CD4-positive, alpha-beta T cell treated with Interleukin-17A for 4 hours (primary cell): ENCODE measurements around the gene STAT4.
A peak's percentile ranks its signal among the peaks of the same experiment; 100 is the strongest.

ENCODE experiments used
- DNase-seq: peaks from one replicate; pipeline ENCODE4 v3.0.0-alpha.2; 2020; ENCODE audit warnings: mixed read lengths

The STAT4 gene

DNA sequence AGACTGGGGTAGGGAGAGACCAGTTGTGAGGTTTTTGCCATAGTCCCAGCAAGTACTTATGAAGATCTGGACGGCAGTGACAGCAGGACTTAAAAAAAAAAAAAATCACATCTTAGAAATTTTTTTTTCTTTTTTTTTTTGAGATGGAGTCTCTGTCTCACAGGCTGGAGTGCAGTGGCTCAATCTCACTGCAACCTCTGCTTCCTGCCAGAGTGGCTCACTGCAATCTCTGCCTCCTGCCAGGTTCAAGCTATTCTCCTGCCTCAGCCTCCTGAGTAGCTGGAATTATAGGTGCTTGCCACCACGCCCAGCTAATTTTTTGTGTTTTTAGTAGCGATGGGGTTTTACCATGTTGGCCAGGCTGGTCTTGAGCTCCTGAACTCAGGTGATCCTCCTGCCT, 22.4 kb upstream of the STAT4 start:
- no peak for DNase-seq

DNA sequence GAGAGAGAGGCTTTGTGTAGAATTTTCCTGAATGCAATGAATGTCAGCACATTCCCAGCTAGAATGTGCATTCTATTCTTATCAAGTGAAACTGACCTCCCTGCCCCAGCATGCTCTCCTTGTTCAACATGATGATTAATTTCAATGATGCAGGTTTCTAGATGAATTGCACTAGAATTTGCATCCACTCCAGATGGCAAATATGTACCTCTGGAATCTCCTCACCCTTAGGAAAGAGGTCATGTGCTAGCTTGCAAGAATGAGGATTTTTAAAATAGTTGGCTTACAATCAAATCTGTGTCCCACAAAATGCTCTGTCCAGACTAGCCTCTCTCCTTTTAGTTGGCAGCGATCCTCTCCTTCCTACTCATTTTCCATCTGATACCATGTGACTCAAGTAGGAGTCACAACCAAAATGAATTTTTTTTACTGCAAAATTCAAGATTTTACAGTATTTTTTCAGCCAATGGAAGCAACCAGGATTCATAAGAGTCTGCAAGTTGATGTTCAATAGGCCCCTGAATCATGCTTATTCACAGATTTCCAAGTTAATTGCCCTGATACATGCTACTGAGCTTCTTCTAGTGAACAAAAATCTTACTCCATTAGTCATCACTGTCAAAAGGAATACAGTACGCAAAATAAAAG, 21.0 kb upstream of the STAT4 start:
- DNase-seq, result no peak

DNA sequence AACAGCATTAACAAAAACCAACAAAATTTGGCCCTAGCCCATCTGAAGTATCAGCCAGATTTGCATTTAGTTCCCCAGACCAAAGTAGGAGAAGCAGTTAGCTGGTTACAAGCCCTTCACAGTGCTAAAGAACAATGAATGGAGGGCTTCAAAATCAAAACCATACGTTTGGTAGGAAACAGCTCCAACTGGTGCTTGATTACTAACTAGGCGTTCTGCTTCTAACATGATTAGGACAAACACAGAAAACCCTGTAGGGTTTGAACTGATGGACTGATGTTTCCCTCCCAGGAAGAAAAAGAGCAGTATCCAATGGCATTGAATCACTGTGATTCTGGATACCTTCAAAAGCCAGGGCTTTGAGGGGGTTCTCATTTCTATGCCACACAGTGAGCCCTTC, 20.5 kb upstream of the STAT4 start:
- DNase-seq, result no peak

DNA sequence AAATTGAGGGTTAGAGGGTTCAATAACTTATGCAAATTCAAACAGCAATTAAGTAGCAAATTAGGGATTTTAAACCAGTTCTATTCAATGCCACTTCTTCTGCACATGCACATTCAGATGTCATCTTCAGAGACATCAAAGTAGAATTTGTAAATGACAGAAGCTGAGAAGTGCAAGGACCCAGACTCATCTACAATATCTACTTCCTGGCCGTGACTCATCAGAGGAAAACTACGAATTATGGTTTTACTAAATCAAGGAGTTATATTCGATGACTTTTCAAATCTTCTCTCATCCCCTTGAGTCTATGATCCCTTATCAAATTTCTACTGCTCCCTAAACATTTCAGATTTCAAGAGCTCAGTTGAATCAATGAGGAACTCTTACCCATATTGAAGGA, 20.0 kb upstream of the STAT4 start:
- DNase-seq, result peak; percentile 15

DNA sequence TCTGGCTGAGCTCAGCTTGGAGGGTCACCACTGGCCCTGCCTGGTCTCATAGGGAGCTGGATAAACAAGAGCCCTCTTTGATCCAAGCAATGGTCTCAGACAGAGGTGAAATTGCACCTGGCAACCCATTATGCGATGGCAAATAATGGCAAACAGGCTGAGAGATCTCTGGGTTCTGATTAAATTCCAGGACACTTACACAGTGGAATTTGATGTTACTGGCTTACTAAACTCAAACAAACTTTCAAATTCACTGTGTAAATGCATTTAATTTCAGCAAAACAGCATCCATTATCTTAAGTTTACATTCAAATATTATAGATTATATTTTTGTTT, 19.5 kb upstream of the STAT4 start:
- DNase-seq, result no peak

DNA sequence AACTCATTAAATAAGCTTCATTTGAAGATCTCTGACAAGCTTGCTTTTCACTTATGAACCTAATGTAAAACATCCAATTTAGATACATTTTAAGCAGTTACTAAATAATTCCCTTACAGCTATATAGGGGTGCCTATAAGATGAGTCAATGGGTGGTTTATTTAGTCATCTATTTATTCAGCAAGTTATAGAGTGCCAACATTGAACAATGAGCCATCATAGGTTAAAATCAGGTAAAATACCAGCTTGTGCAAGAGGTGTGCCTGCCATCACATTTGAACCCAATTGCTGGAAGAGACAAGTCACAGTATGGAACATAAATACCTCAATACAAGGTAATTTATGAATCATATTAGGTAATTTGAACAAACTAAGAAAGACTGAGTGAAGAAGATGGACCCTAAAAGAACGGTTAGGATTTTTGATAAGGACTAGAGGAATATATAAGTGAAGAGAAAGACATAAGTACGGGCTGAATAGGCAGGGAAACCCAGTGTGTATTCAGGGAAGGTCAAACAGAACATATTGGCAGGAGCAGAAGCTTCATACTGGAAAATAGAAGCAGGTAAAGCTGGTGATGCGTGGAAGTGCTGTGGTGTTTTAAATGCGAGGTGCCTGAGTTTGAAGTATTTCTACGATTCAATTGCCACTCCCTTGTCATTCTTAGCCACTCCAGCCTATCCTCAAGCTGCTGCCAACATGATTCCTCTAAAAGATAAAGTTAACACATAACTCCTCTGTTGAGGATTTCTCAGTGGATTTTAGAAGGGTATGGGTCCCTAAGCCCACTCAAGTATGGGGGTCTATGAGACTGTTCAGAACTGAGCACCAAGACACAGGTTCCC, 18.9 kb upstream of the STAT4 start:
- no peak for DNase-seq

DNA sequence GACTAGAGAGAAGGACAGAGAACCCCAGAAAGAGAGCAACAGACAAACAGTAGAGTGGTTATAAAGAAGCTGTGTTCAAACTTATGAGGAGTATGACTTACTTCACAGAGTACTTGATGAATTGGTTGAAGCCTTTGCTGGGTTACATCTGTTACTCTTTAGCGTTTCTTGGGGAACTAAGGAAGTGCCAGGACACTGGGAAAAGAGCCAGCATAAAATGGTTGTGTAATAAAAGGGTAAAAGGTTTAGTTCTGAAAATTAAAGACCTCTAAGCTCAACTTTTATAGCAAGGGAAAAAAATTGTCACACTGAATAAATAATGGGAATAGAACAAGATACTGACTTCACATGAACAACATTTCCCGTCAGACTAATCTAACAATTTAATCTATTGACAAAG, 17.0 kb upstream of the STAT4 start:
- no peak for DNase-seq

DNA sequence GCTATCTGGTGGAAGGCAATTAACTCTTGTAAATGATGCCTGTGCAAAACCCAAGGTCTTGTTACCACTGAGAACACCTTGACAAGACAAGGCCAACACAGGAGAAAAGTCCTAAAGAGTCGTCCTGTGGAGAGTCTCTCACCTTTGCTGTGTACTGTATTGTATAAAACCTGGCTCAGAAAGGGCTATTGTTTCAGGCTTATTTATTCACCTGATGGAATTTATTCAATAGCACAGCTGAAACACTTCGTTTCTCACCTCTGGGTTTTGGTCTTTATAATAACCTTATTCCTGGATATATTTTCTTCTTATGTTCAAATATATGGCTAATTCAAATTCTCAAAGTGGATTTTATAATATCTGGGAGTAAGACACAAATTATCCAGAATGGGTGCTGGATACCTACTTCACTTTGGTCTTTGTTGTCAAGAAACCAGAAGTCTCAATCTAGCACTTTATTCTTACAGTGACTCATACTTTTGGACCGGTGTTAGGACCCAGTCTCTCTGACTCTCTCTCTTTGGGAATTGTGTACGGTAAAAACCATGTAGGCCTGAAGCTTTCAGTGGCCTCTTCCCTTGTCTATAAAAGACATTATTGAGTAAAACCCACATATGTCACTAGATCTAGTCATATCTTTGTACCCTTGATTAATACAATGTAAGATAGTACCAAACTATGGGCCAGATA, 16.1 kb upstream of the STAT4 start:
- no peak for DNase-seq

DNA sequence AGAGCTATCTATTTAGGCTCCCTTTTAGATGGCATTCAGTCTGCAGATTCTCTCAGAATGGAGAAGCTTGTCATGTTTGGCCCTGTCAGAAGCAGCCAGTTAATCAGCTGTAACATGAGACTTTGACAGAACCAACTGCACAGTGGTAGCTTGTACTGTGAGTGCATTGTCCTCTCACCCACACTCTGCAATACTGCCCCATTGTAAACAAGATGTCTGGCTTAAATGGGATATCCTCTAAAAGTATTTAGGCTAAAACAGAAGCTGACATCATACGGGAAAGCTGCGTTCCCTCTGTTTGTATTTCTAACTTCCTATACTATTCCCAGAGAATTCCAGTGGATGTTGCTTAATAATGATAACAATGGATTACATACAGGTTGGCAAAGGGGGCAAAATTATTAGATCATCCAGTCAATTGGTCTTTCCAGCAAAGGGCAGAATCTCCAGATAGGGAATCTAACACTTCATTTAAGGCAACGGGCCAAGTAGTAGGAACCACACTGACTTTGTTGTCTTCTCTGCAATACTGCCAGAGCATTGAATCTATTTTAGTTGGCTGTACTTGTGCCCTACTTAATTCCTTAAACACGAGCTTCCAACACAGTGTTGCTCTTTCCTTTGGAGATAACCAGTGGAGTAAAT, 15.4 kb upstream of the STAT4 start:
- DNase-seq, result no peak

DNA sequence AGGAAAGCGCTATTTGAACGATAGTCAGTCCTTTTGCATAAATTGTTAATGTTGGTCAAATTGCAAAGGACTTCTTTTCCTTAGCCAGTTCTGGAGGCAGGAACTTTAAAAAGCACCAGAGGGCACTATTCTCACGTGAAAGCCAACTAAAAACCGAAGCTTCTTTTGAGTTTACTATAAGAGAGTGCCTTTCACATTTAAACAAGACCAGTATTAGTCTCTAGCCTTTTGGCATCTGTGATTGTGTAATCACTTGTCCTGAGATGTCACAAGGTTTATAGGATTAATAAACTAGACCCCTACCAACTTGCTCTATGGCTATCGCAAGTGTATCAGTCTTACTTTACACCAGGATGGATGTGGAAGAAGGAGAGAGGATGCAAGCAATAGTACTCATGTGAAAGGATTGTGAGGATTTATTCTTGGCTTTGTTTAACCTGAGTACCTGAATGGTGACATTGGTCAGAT, 14.4 kb upstream of the STAT4 start:
- peak; percentile 41 for DNase-seq

DNA sequence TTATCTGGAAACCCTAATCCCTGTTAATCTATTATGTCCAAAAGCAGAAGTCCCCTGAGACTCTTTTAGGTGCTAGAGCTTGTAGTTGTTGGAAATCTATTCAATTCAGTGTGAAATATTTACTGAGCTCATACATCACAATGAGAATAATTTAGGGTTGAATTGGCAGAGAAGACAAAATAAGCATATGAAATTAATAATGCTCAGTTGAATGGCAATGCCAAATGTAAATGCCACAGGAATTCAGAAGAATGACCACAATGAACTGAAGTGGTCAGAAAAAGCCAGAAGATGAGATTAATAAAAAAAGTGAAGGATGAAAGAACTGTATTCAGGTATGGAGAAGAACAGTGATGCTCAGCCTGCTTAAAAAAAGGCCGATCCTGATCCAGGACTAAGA, 8.0 kb upstream of the STAT4 start:
- no peak for DNase-seq

DNA sequence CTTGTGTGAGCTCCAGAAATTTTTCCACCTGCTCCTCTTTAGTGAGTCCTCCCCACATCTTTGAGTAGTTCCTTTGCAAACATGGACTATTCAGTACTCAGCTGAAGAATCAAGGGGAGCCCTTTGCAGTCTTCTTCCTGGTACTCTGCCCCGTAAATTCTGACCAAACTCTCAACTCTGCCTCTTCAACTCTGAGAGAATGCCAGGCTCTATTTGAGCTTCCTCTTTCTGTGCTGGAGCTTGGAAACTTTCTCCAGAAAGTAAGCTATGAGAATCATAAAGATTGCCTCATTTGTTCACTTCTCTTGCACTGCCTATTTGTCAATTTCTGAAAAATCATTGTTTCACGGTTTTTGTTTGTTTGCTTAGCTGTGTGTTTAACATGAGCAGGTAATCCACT, 7.4 kb upstream of the STAT4 start:
- no peak for DNase-seq

DNA sequence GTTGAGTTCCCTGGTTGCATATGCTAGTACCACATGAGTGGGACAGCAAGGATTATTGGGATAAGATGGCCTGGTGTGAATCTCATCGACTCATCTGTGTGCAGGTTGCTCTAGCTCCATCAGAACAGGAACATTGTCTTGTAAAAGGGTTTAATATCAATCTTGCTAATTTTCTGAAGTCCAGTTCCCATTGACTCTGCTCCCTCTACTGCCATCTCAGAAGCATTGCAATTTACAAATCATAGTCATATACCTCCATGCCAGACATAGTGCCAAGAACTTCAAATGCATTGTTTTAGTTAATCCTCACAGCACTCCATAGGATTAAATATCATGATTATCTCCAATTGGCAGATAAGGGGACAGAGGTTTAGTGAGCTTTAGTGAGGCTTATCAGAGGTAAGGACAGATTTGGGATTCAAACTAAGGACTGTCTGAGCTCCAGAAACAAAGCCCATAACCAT, 4.8 kb upstream of the STAT4 start:
- DNase-seq, result peak; percentile 8

DNA sequence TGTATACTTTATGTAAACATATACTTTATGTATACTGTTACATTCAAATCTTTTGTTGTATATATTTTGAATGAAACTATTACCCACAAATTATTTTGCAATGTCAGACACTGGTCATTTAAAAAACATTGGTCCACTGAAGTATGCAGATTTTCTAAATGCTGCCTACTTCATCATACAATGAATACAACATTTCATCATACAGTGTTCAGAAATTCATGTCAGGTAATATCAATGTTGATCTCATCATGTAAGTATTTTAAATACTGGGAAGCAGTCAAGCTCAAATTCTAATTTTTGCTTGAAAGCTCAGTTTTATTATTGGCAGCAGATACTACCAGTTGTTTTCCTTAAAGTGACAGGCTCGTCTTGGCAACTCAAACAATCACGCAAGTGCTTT, 2.9 kb upstream of the STAT4 start:
- no peak for DNase-seq

DNA sequence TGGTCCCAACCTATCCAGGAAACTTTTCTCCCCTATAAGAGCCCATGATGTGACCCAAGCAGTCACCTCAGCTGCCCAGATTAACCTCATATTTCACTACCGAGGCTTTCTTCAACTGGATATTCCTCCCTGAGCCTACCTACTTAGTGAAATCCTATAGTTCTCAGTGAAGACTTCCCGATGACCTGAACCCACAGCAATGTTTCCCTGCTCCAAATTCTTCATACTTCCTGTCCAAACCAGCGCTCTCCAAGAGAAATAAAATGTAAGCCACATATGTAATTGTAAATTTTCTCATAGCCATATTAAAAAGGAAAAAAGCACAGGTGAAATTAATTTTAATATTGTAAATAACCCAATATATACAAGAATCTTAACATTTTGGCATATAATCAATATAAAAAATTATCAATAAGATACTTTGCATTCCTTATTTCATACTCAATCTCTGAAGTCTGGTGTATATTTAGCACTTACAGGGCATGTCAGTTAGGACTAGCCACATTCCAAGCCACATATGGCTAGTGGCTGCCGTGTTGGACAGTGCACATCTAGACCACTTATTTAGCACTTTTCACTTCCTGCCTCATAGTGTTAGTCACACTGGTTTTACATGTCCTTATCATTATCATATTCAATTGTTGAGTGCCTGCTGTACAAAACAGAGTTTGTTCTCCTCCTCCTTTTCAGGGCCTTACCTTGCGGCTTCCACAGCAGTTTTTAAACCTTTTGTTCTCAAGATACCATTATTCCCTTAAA, 1.9 kb upstream of the STAT4 start:
- DNase-seq, result peak; percentile 10

DNA sequence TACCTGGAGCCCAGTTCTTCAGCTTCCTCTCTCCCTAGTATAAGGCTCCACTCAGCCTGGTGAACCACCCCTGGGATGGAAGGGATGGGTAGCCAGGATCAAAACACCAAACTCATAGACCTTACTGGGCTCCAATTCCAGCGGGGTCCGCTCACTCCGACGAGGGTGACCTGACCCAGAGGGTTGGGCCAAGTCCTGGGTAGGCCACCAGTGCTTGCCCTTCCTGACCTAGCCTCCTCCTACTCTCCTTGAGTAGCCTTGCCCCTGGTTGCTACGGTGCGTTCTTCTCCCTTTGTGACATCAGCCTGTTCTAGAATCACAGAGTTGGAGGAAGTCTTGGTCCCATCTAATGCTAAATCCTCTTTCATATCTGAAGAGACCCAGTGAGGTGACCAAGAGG, 537 bp upstream of the STAT4 start:
- peak; percentile 12 for DNase-seq

DNA sequence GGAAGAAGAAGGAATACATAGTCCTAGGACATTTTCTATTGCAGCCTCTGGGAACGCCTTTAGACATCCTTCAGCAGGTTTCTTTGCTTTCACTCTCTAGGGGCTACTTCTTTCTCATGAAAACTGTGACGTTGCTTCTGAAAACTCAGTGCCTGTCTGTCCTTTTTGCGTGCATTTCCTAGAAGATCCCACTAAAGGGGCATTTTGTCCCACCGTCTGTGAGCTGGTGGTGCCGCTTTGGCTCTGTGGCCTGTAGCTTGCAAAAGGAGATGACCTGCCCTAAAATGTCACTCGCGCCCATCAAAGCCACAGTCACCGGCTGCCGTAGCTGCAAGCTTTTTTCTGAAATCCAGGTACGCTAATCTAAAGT, 579 bp downstream of the STAT4 start:
- no peak for DNase-seq

DNA sequence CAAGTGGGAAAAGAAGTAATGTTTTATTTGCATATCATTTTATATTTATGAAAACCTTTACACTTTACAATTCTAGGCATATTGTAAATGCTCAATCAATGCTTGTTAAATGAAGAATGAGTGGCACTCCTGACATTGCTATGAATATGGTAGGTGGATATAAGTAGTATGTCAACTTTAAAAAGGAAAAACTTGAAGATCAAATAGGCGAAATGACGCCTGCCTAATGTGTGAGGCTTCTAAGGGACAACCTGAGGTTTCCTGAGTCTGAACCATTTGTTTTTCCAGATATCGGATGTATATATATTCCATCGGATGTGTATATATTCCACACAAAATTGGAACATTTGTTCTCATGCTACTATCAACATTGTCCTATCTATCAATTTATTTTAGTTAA, 1.4 kb downstream of the STAT4 start:
- DNase-seq, result no peak

DNA sequence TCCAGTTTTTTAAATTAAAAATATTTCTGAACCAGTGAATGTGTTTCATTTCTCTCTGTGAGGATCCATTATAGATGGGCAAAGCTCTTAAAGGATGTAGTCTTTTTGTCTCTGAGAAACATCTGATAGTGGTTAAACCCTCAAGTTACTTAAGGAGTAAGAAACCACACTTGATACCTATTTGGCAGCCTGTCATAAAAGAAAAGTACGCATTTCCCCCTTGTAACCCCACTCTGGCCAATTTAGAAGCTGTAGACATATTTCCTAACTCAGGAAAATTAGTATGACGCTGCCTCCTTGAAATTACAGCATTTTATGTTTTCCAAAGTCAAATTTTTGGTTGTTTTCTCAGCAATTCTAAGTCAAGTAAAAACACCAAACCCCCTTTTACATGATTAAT, 2.0 kb downstream of the STAT4 start:
- DNase-seq, result no peak

DNA sequence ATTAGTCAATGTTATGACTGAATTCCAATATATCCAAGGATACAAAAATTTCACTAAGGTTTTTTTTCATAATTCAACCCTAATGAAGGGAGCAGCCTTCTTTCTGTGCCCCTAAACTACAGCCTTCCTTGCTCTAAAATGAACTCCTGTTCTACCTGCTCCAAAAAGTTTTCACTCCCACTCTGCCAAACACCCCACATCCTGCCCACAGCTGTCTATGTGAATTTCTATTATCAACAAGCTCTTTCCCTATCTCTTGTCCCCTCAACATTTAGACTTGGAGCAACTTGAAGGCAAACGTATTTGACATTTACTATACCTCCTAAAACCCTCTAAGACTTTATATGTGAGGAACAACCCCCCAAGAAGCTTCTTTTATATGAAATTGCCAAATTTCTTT, 2.5 kb downstream of the STAT4 start:
- peak; percentile 21 for DNase-seq

DNA sequence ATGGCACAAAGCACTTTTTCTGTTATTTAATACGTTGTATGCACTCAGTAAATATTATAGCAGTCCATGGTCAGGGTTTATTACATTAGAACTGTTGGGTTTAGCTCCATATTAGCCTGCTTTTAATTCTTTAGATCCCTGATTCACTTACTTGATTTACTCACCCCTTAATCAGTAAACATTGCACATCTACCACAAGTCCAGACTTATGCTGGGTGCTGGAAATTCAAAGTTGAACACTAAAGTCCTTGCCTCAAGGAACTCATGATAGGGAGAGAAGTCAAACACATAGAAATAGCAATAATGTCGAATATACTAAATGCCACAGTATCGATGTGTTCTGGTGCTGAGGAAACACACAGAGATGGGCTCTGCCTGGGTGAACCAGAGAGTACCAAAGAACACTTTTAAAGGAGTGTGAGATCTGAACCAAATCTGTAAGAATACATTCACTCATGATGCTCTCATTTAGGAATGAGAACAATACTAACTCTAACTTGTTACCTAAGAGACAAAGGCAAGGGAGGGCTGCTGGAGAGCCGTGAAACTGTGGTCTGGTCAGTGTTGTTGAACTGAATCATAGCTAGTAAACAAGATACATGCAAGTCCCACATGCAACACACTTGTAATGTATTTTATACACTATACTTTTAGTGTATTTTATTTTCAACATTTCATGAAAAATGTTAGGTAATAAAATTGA, 4.9 kb downstream of the STAT4 start:
- DNase-seq, result no peak

DNA sequence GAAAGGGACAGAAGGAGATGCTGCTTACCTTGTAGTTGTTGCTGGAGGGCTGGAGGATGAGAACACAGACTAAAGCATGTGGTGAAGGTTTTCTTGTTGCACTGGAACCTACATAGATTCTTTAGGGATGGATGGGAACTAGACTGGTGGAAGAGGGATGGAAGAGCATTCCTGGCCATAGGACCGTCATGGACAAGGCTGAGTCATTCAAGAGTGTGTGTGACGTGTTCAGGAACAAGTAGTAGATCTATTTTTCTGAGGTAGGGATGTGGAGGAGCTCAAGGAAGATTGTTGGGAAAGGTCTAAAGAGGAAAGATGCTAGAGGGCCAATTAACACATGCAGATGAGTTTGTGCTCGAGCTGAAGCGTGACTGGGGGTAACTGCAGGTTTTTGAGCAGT, 6.6 kb downstream of the STAT4 start:
- DNase-seq, result no peak
